Neural crest cell (in vitro differentiated cells): ENCODE data around the gene SLX9. TPM values are rescaled to one million over a fixed set of nuclear protein-coding genes. Genes with fewer than 3 reads are reported as not detected.
A peak's percentile ranks its signal among the peaks of the same experiment; 100 is the strongest.

Source experiments
- DNase-seq: peaks from one replicate; pipeline ENCODE4 v3.0.0; 2021; ENCODE audit warnings: low read depth, mixed read lengths, low spot score
- H3K27ac Mint-ChIP-seq: one replicate; pipeline ENCODE4 v1.8.0; 2021; ENCODE audit warnings: mild to moderate bottlenecking, mixed read lengths; ENCODE audit not compliant: unreplicated experiment
- H3K27me3 Mint-ChIP-seq: 2 replicates; pipeline ENCODE4 v1.8.0; 2021; ENCODE audit warnings: low read depth, mild to moderate bottlenecking, mixed read lengths
- H3K36me3 Mint-ChIP-seq: 2 replicates; pipeline ENCODE4 v1.8.0; 2021; ENCODE audit warnings: low read depth, mild to moderate bottlenecking, mixed read lengths
- H3K4me1 Mint-ChIP-seq: 2 replicates; pipeline ENCODE4 v1.8.0; 2021; ENCODE audit warnings: mixed read lengths
- H3K4me3 Mint-ChIP-seq: one replicate; pipeline ENCODE4 v1.8.0; 2021; ENCODE audit warnings: mild to moderate bottlenecking, mixed read lengths
- H3K9me3 Mint-ChIP-seq: 2 replicates; pipeline ENCODE4 v1.8.0; 2021; ENCODE audit warnings: mixed read lengths
- CTCF ChIP-seq: fragments of 200-600 bp; sonication (generic); conservative IDR thresholded peaks from 2 replicates; pipeline ENCODE4 v1.5.0; 2021; ENCODE audit warnings: antibody characterized with exemption, mild to moderate bottlenecking
- total RNA-seq: library from RNA; stranded (reverse); gene quantifications from 2 replicates; pipeline ENCODE4 v1.2.1, GENCODE V29; 2021

SLX9 gene
- total RNA-seq, 1 donor from 2014 or later: 42.3 TPM

- peaks cover 5% of the 10 kb centered on the region for H3K4me1 Mint-ChIP-seq
- no peaks in the 10 kb centered on the region for H3K36me3 Mint-ChIP-seq
- TF ChIP-seq CTCF: no peak
- DNase-seq: no peak
- no peak overlapping the region for H3K27ac Mint-ChIP-seq
- H3K9me3 Mint-ChIP-seq: no peaks in the 10 kb centered on the region
- H3K4me3 Mint-ChIP-seq: no peak overlapping the region
- peaks cover 4% of the 10 kb centered on the region for H3K27me3 Mint-ChIP-seq
These were observed 32.4 kb upstream of the SLX9 start for GRCh38 chr21:44907225-44907965.

GRCh38 chr21:44907966-44908895, 31.6 kb upstream of the SLX9 start:
- H3K4me1 Mint-ChIP-seq: peaks cover 5% of the 10 kb centered on the region
- DNase-seq: no peak
- H3K27me3 Mint-ChIP-seq: peaks cover 4% of the 10 kb centered on the region
- no peaks in the 10 kb centered on the region for H3K36me3 Mint-ChIP-seq
- H3K9me3 Mint-ChIP-seq: no peaks in the 10 kb centered on the region
- H3K4me3 Mint-ChIP-seq: no peak overlapping the region
- H3K27ac Mint-ChIP-seq: peak overlapping the region; percentile 39
- no peak for TF ChIP-seq CTCF

- TF ChIP-seq CTCF: no peak
- H3K9me3 Mint-ChIP-seq: no peaks in the 10 kb centered on the region
- H3K4me3 Mint-ChIP-seq: no peak overlapping the region
- peaks cover 5% of the 10 kb centered on the region for H3K4me1 Mint-ChIP-seq
- H3K27ac Mint-ChIP-seq: no peak overlapping the region
- no peaks in the 10 kb centered on the region for H3K36me3 Mint-ChIP-seq
- peaks cover 4% of the 10 kb centered on the region for H3K27me3 Mint-ChIP-seq
- no peak for DNase-seq
These were observed 30.9 kb upstream of the SLX9 start for GRCh38 chr21:44908908-44909307.

GRCh38 chr21:44909719-44910118, 30.1 kb upstream of the SLX9 start:
- H3K4me1 Mint-ChIP-seq: peaks cover 4% of the 10 kb centered on the region
- H3K4me3 Mint-ChIP-seq: no peak overlapping the region
- H3K27ac Mint-ChIP-seq: no peak overlapping the region
- TF ChIP-seq CTCF: no peak
- H3K27me3 Mint-ChIP-seq: peaks cover 4% of the 10 kb centered on the region
- H3K36me3 Mint-ChIP-seq: no peaks in the 10 kb centered on the region
- no peaks in the 10 kb centered on the region for H3K9me3 Mint-ChIP-seq
- DNase-seq: no peak

GRCh38 chr21:44910229-44911067, 29.4 kb upstream of the SLX9 start:
- TF ChIP-seq CTCF: no peak
- no peak overlapping the region for H3K4me3 Mint-ChIP-seq
- H3K36me3 Mint-ChIP-seq: no peaks in the 10 kb centered on the region
- H3K27me3 Mint-ChIP-seq: peaks cover 4% of the 10 kb centered on the region
- no peak overlapping the region for H3K27ac Mint-ChIP-seq
- no peak for DNase-seq
- no peaks in the 10 kb centered on the region for H3K9me3 Mint-ChIP-seq
- peaks cover 6% of the 10 kb centered on the region for H3K4me1 Mint-ChIP-seq
